MCF 10A (cell line): ENCODE measurements around the gene GPSM1. TPM values are rescaled to one million over a fixed set of nuclear protein-coding genes. Genes with fewer than 3 reads are reported as not detected.
"Not testable (repeated sequence)": the region's sequence is repeated elsewhere in the genome, so short reads cannot be mapped to it uniquely, and the experiment has no call there.

ENCODE experiments used
- BruUV-seq: library from RNA; stranded (reverse); fragments of 400-500 nt; replicated peaks from 2 replicates; lab custom pipeline; 2021; lab: Mats Ljungman, UMichigan
- CTCF ChIA-PET: fragments of 300-600 bp; sonication (Branson Sonifier 250); formaldehyde crosslinking; extraction: SDS; loops from one replicate; lab custom pipeline; 2021; ENCODE audit warnings: antibody characterized with exemption, inconsistent platforms; lab: Yijun Ruan, JAX
- POLR2A ChIA-PET: fragments of 300-600, 350-650 bp; sonication (Branson Sonifier 250); formaldehyde crosslinking; extraction: SDS; loops from one replicate; lab custom pipeline; 2020; ENCODE audit warnings: antibody characterized with exemption, inconsistent platforms; lab: Yijun Ruan, JAX
- DNase-seq: peaks from one replicate; pipeline ENCODE4 v3.0.0-alpha.2; 2018; ENCODE audit not compliant: unreplicated experiment
- H3K27ac Mint-ChIP-seq: one replicate; pipeline ENCODE4 v1.8.0; 2022; ENCODE audit warnings: mild to moderate bottlenecking, low read depth, mixed read lengths; ENCODE audit not compliant: unreplicated experiment
- H3K27me3 Mint-ChIP-seq: one replicate; pipeline ENCODE4 v1.8.0; 2022; ENCODE audit warnings: mixed read lengths; ENCODE audit not compliant: insufficient read depth, unreplicated experiment
- H3K36me3 Mint-ChIP-seq: one replicate; pipeline ENCODE4 v1.8.0; 2022; ENCODE audit warnings: mild to moderate bottlenecking, moderate library complexity, mixed read lengths; ENCODE audit not compliant: insufficient read depth, unreplicated experiment
- H3K4me1 Mint-ChIP-seq: one replicate; pipeline ENCODE4 v1.8.0; 2022; ENCODE audit warnings: mixed read lengths; ENCODE audit not compliant: insufficient read depth, unreplicated experiment
- H3K4me3 Mint-ChIP-seq: one replicate; pipeline ENCODE4 v1.8.0; 2022; ENCODE audit warnings: mild to moderate bottlenecking, moderate library complexity, mixed read lengths; ENCODE audit not compliant: unreplicated experiment
- H3K9me3 Mint-ChIP-seq: one replicate; pipeline ENCODE4 v1.8.0; 2022; ENCODE audit warnings: mixed read lengths; ENCODE audit not compliant: unreplicated experiment
- CTCF ChIP-seq: fragments of 200-600 bp; IDR thresholded peaks from one replicate; pipeline ENCODE4 v1.8.0; 2022; ENCODE audit warnings: antibody characterized with exemption, mild to moderate bottlenecking; ENCODE audit not compliant: unreplicated experiment
- intact Hi-C: fragments of 100-400 bp; cut with micrococcal nuclease; formaldehyde crosslinking; loops from 2 replicates; pipeline ENCODE4 v1.14.1; 2022
- total RNA-seq: library from RNA; stranded (reverse); gene quantifications from 2 replicates; pipeline ENCODE4 v1.2.3, GENCODE V29; 2022

GPSM1 gene
- total RNA-seq, 1 experiment from 2014 or later: 15.5 TPM

- Mint-ChIP-seq H3K9me3 (peaks cover 21% of the 10 kb centered on the region), H3K36me3 (no peaks in the 10 kb centered on the region), H3K27ac (no peak overlapping the region), H3K27me3 (no peaks in the 10 kb centered on the region), H3K4me1 (no peaks in the 10 kb centered on the region), H3K4me3 (no peak overlapping the region)
- DNase-seq: no peak
- ChIA-PET CTCF (no interaction called here), POLR2A (interaction anchor here (0.6 kb wide), 1 partner anchor 43 kb away, joined by 3 read pairs; no protein-coding TSS in a partner anchor)
- no TSS peak for BruUV-seq
- TF ChIP-seq CTCF: no peak
- intact Hi-C loops: no loop called here
Measured at GRCh38 chr9:136318111-136318775, 9.1 kb upstream of the GPSM1 start.

GRCh38 chr9:136318776-136319241 lies 8.5 kb upstream of the GPSM1 start:
- Mint-ChIP-seq H3K4me3 (no peak overlapping the region), H3K4me1 (no peaks in the 10 kb centered on the region), H3K9me3 (peaks cover 21% of the 10 kb centered on the region), H3K27ac (no peak overlapping the region), H3K27me3 (no peaks in the 10 kb centered on the region), H3K36me3 (no peaks in the 10 kb centered on the region)
- ChIA-PET POLR2A (interaction anchor here (0.6 kb wide), 1 partner anchor 44 kb away, joined by 3 read pairs; no protein-coding TSS in a partner anchor), CTCF (no interaction called here)
- no peak for DNase-seq
- no peak for TF ChIP-seq CTCF
- BruUV-seq: no TSS peak
- intact Hi-C loops: no loop called here

- H3K36me3 Mint-ChIP-seq, DNase-seq, BruUV-seq, intact Hi-C loops, POLR2A ChIA-PET, H3K4me3 Mint-ChIP-seq, H3K27ac Mint-ChIP-seq, H3K4me1 Mint-ChIP-seq, H3K27me3 Mint-ChIP-seq: not testable (repeated sequence)
- CTCF ChIA-PET: interaction anchor here (0.7 to 1.3 kb wide), 2 partner anchors 22 to 164 kb away, joined by 3 to 5 read pairs; no protein-coding TSS in a partner anchor
- H3K9me3 Mint-ChIP-seq: peaks cover 21% of the 10 kb centered on the region
Measured at GRCh38 chr9:136319244-136319643, 8.1 kb upstream of the GPSM1 start.

- DNase-seq, intact Hi-C loops, H3K4me1 Mint-ChIP-seq, H3K36me3 Mint-ChIP-seq, H3K4me3 Mint-ChIP-seq, POLR2A ChIA-PET, H3K27me3 Mint-ChIP-seq, H3K27ac Mint-ChIP-seq, BruUV-seq: not testable (repeated sequence)
- peaks cover 15% of the 10 kb centered on the region for H3K9me3 Mint-ChIP-seq
- CTCF ChIA-PET: interaction anchor here (0.6 to 1.3 kb wide), 2 partner anchors 23 to 79 kb away, joined by 3 read pairs; no protein-coding TSS in a partner anchor
Measured at GRCh38 chr9:136319955-136320354, 7.4 kb upstream of the GPSM1 start.

- H3K27ac Mint-ChIP-seq, H3K4me1 Mint-ChIP-seq, H3K36me3 Mint-ChIP-seq, intact Hi-C loops, H3K9me3 Mint-ChIP-seq, BruUV-seq, H3K27me3 Mint-ChIP-seq, H3K4me3 Mint-ChIP-seq, DNase-seq, POLR2A ChIA-PET: not testable (repeated sequence)
- CTCF ChIA-PET: interaction anchor here (0.6 to 0.7 kb wide), 2 partner anchors 38 to 43 kb away, joined by 3 read pairs; partner anchors contain the start of gene DNLZ
Measured at GRCh38 chr9:136320972-136321371, 6.4 kb upstream of the GPSM1 start.
